Measurements from ENCODE around the gene ENSA.
"Not testable (repeated sequence)": the region's sequence is repeated elsewhere in the genome, so short reads cannot be mapped to it uniquely, and the experiment has no call there.

GRCh38 chr1:150624134-150624533 lies 5.3 kb downstream of the ENSA start:
- TF ChIP-seq CTCF (conservative IDR thresholded peaks at IDR 0.05 in 1 of 2, IDR thresholded peaks at IDR 0.05 in 1 of 2; ENCODE audit: extremely low read depth in 1 of 2, insufficient read depth in 1 of 2, low read depth in 1 of 2, low read length in 2 of 2); EZH2 (IDR thresholded peaks at IDR 0.05; ENCODE audit: borderline replicate concordance, low read length): not testable (repeated sequence)
